ENCODE results near the gene DLG2. TPM values are rescaled to one million over a fixed set of nuclear protein-coding genes. Genes with fewer than 3 reads are reported as not detected.

DLG2 gene
- polyA plus RNA-seq, 3 donors: 0.24 to 0.39 TPM; not detected in 1

DNA sequence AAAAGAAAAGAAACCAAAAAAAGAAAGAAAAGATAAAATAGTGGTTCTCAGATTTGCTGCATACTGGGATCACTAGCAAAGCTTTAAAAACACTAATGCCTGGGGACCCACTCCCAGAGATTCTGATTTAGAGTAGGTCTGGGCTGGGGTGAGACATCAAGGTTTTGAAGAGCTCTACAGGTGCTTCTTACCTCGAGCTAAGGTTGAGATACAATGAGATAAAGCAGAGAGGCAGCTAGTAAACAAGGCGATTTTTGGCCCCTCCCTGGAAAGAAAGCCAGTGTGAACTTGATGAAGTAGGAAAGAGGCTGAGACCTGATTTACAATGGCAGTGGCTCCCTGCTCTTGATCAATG lies 2013.4 kb downstream of the DLG2 start:
- Histone ChIP-seq H2AFZ (ENCODE audit: insufficient read depth, low read depth, low read length, poor library complexity, severe bottlenecking) (no peak overlapping the region), H3K27ac (ENCODE audit: low read depth in 1 of 2, low read length in 2 of 2) (no peak overlapping the region), H3K9ac (ENCODE audit: insufficient read depth, low read length, poor library complexity, severe bottlenecking) (no peak overlapping the region), H3K79me2 (ENCODE audit: insufficient read depth, low read length) (no peaks in the 10 kb centered on the region), H3K4me1 (ENCODE audit: control insufficient read depth in 1 of 2, insufficient read depth in 2 of 2, low read length in 2 of 2) (no peaks in the 10 kb centered on the region), H3K36me3 (replicated peaks in 1 of 2; ENCODE audit: control insufficient read depth in 1 of 2, insufficient read depth in 2 of 2, low read length in 2 of 2) (no peaks in the 10 kb centered on the region), H3K4me2 (replicated peaks; ENCODE audit: extremely low read depth, low read length, poor library complexity, severe bottlenecking) (no peak overlapping the region), H3K4me3 (replicated peaks in 1 of 3; ENCODE audit: low read depth in 2 of 3, low read length in 3 of 3) (no peak overlapping the region), H3K27me3 (ENCODE audit: control insufficient read depth in 2 of 2, insufficient read depth in 2 of 2, low read length in 2 of 2) (no peaks in the 10 kb centered on the region), H4K20me1 (ENCODE audit: insufficient read depth, low read length) (no peaks in the 10 kb centered on the region), H3K9me3 (replicated peaks in 1 of 2; ENCODE audit: control insufficient read depth in 1 of 2, insufficient read depth in 1 of 2, low read length in 2 of 2) (no peaks in the 10 kb centered on the region)
- Mint-ChIP-seq H3K27ac (no peak overlapping the region), H3K27me3 (ENCODE audit: low read depth in 3 of 3) (peaks cover 0 to 6% (median 0%) of the 10 kb centered on the region in 3 donors), H3K4me1 (no peaks in the 10 kb centered on the region), H3K9me3 (peaks cover 0 to 5% (median 0%) of the 10 kb centered on the region in 7 donors), H3K36me3 (no peaks in the 10 kb centered on the region), H3K4me3 (no peak overlapping the region)
- intact Hi-C loops (cut with micrococcal nuclease): no loop called here
- 29% methylated on average over 1 of the region's 2 CpGs for WGBS (ENCODE audit: insufficient coverage)
- TF ChIP-seq, protein P1, sequence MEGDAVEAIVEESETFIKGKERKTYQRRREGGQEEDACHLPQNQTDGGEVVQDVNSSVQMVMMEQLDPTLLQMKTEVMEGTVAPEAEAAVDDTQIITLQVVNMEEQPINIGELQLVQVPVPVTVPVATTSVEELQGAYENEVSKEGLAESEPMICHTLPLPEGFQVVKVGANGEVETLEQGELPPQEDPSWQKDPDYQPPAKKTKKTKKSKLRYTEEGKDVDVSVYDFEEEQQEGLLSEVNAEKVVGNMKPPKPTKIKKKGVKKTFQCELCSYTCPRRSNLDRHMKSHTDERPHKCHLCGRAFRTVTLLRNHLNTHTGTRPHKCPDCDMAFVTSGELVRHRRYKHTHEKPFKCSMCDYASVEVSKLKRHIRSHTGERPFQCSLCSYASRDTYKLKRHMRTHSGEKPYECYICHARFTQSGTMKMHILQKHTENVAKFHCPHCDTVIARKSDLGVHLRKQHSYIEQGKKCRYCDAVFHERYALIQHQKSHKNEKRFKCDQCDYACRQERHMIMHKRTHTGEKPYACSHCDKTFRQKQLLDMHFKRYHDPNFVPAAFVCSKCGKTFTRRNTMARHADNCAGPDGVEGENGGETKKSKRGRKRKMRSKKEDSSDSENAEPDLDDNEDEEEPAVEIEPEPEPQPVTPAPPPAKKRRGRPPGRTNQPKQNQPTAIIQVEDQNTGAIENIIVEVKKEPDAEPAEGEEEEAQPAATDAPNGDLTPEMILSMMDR (IDR thresholded peaks at IDR 0.05): no peak
- no peak for DNase-seq

DNA sequence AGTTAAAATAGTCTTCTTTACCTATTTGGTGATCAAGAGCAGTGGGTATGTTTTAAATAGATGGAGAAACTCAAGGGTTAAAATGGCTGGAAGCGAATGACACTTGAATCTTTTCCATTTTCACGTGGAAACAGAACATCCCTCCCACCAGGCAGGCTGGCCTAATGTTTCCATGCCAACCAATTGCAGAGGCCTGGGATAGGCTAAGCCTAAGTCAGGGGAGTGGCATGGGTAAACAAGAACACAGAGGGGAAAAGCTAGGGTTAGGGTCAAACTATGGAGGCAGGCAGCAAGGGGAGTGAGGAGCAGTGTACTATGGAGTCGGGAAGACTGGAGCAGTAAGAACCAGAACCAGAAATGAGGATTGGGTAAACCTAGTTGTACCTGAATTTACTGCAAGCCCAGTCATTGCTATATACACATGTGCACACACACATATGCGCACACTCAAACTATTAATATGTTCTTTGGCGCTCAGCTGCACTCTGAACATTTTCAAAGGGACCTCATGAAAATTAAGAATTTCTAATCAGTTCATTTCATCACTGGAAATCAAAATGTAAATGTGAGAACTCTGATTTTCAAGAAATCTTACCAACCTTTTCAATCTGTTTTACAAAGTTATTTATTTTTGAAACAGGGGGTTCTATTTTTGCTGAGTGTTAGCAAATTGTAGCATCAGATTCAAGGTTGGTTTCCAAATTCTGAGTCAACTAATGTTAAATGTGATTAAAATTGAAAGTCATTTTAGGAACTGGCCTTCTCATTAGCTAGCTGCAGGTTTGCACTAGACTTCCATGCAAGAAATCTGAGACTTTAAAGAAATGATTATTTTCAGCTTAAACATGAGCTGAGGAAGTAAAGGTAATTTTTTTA lies 2014.0 kb downstream of the DLG2 start:
- intact Hi-C loops (cut with micrococcal nuclease): no loop called here
- Histone ChIP-seq H3K9me3 (replicated peaks in 1 of 2; ENCODE audit: control insufficient read depth in 1 of 2, insufficient read depth in 1 of 2, low read length in 2 of 2) (no peaks in the 10 kb centered on the region), H3K9ac (ENCODE audit: insufficient read depth, low read length, poor library complexity, severe bottlenecking) (no peak overlapping the region), H3K27ac (ENCODE audit: low read depth in 1 of 2, low read length in 2 of 2) (no peak overlapping the region), H3K27me3 (ENCODE audit: control insufficient read depth in 2 of 2, insufficient read depth in 2 of 2, low read length in 2 of 2) (no peaks in the 10 kb centered on the region), H3K4me1 (ENCODE audit: control insufficient read depth in 1 of 2, insufficient read depth in 2 of 2, low read length in 2 of 2) (no peaks in the 10 kb centered on the region), H4K20me1 (ENCODE audit: insufficient read depth, low read length) (no peaks in the 10 kb centered on the region), H3K79me2 (ENCODE audit: insufficient read depth, low read length) (no peaks in the 10 kb centered on the region), H3K36me3 (replicated peaks in 1 of 2; ENCODE audit: control insufficient read depth in 1 of 2, insufficient read depth in 2 of 2, low read length in 2 of 2) (no peaks in the 10 kb centered on the region), H2AFZ (ENCODE audit: insufficient read depth, low read depth, low read length, poor library complexity, severe bottlenecking) (no peak overlapping the region), H3K4me2 (replicated peaks; ENCODE audit: extremely low read depth, low read length, poor library complexity, severe bottlenecking) (no peak overlapping the region), H3K4me3 (replicated peaks in 1 of 3; ENCODE audit: low read depth in 2 of 3, low read length in 3 of 3) (no peak overlapping the region)
- no peak overlapping the region for H3K4me3 Mint-ChIP-seq
- TF ChIP-seq, protein P1 (IDR thresholded peaks at IDR 0.05): no peak
- H3K4me1 Mint-ChIP-seq: no peaks in the 10 kb centered on the region
- H3K36me3 Mint-ChIP-seq: no peaks in the 10 kb centered on the region
- no peak overlapping the region for H3K27ac Mint-ChIP-seq
- WGBS (ENCODE audit: insufficient coverage): 100% methylated on average over 1 of the region's 5 CpGs
- peaks cover 0 to 6% (median 0%) of the 10 kb centered on the region in 3 donors for H3K27me3 Mint-ChIP-seq (ENCODE audit: low read depth in 3 of 3)
- H3K9me3 Mint-ChIP-seq: peaks cover 0 to 5% (median 0%) of the 10 kb centered on the region in 7 donors
- no peak for DNase-seq

All from CD14-positive monocyte (primary cell).